ENCODE measurements around the gene KIF25. TPM values are rescaled to one million over a fixed set of nuclear protein-coding genes. Genes with fewer than 3 reads are reported as not detected.

Gene KIF25, protein sequence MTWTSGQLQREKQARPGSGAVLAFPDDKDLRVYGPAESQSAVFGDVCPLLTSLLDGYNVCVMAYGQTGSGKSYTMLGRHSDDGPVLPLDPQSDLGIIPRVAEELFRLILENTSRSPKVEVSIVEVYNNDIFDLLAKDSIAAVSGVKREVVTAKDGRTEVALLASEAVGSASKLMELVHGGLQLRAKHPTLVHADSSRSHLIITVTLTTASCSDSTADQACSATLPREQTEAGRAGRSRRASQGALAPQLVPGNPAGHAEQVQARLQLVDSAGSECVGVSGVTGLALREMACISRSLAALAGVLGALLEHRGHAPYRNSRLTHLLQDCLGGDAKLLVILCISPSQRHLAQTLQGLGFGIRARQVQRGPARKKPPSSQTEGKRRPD
- not detected for polyA plus RNA-seq (2013)

DNA sequence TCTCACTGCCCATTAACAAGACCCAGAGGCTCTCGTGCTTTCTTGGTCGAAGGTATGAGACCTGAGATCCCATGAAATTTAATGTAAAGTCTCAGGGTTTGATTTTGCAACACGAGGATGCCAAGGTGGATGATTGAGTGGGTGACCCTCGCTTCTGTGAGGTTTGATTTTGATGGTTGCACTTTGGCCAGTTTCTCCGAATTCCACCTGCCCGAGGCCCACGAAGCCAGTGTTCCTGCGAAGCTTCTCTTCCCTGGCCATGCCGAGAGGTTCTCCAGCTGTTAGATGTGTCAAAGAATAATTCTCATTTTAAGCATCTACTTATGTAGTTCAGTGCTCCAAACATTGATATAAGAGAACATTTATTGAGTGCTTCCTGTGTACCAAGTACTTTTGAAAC is at the start of gene KIF25:
TSS of gene KIF25 (plus strand) at position 30 of the 400 bp plus-strand sequence. CDS start 31,915 bp downstream, outside the sequence.
- DNase-seq: no peak
- Histone ChIP-seq H3K4me3 (ENCODE audit: control insufficient read depth in 1 of 7, extremely low read depth in 1 of 7, insufficient read depth in 4 of 7, low read depth in 2 of 7, low read length in 6 of 7) (peak within 1 kb of the TSS in 1 of 7 experiments; percentile 60), H3K27ac (ENCODE audit: insufficient read depth in 1 of 2, low read depth in 1 of 2, low read length in 2 of 2, poor library complexity in 1 of 2, severe bottlenecking in 2 of 2) (no peak within 1 kb of the TSS), H3K4me1 (ENCODE audit: control extremely low read depth in 1 of 4, control insufficient read depth in 4 of 4, insufficient read depth in 4 of 4, low read length in 3 of 4) (peaks cover 0 to 2% (median 0%) of the 10 kb centered on the region in 4 experiments), H3K27me3 (replicated peaks in 2 of 5; ENCODE audit: control insufficient read depth in 4 of 5, insufficient read depth in 5 of 5, low read length in 4 of 5) (peaks cover 0 to 3% (median 0%) of the 10 kb centered on the region in 5 experiments), H3K9me3 (ENCODE audit: control extremely low read depth in 1 of 5, control insufficient read depth in 4 of 5, insufficient read depth in 2 of 5, low read depth in 1 of 5, low read length in 4 of 5) (no peaks in the 10 kb centered on the region), H3K36me3 (ENCODE audit: control insufficient read depth in 4 of 4, insufficient read depth in 4 of 4, low read length in 3 of 4) (no peaks in the 10 kb centered on the region)
- POLR2A ChIA-PET: no interaction called here
- 88% methylated on average over 1 of the region's 9 CpGs for WGBS (ENCODE audit: insufficient coverage)
- CTCF ChIA-PET: interaction anchor here (1.6 kb wide), 1 partner anchor 10 kb away, joined by 3 read pairs; no protein-coding TSS in a partner anchor

DNA sequence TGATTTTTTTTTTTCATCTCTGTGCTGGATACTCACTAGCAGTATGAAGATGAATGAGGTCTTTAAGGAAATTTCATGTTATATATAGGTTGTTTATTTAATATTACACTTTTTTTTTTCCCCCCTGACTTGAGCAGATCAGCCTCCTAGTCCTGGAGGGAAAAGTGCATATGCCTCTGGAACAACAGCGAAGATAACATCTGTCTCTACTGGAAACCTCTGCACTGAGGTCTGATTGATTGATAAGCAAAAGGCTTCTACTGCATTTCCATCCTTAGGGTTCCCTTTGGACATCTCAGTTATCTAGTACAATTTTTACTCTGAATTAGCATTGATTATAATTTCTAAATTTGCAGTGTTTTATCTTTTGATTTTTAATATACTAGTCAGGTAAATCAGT is 49.8 kb upstream of the KIF25 start:
- Histone ChIP-seq H3K4me1 (ENCODE audit: control extremely low read depth in 1 of 4, control insufficient read depth in 4 of 4, insufficient read depth in 4 of 4, low read length in 3 of 4) (no peaks in the 10 kb centered on the region), H3K27me3 (replicated peaks in 2 of 5; ENCODE audit: control insufficient read depth in 4 of 5, insufficient read depth in 5 of 5, low read length in 4 of 5) (no peaks in the 10 kb centered on the region), H3K27ac (ENCODE audit: insufficient read depth in 1 of 2, low read depth in 1 of 2, low read length in 2 of 2, poor library complexity in 1 of 2, severe bottlenecking in 2 of 2) (no peak overlapping the region), H3K9me3 (ENCODE audit: control extremely low read depth in 1 of 5, control insufficient read depth in 4 of 5, insufficient read depth in 2 of 5, low read depth in 1 of 5, low read length in 4 of 5) (no peaks in the 10 kb centered on the region), H3K4me3 (ENCODE audit: control insufficient read depth in 1 of 7, extremely low read depth in 1 of 7, insufficient read depth in 4 of 7, low read depth in 2 of 7, low read length in 6 of 7) (no peak overlapping the region), H3K36me3 (ENCODE audit: control insufficient read depth in 4 of 4, insufficient read depth in 4 of 4, low read length in 3 of 4) (peaks cover 0 to 32% (median 2%) of the 10 kb centered on the region in 4 experiments)
- no CpG with 5 or more reads among the region's 1 CpG for WGBS (ENCODE audit: insufficient coverage)
- no peak for DNase-seq
- ChIA-PET POLR2A (no interaction called here), CTCF (interaction anchor here (0.6 kb wide), 1 partner anchor 823 kb away, joined by 3 read pairs; no protein-coding TSS in a partner anchor)

DNA sequence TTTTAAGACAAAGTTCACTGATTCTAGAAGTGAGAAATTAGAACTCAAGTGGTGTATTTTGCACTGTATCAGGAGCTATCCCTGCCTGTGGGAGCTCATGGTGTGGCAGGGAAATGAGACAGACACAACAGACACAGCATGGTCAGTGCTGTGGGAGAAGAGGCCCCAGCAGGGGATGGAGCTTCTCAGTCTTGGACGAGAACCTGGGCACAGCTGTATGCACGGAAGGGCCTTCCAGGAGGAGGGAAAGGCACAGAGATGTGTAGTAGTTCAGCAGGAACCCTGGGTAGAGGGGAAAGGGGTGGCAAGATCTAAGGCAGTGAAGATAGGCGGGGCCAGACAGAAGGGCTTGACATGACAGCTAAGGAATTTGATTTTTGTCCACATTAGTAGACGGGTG is 48.8 kb upstream of the KIF25 start:
- WGBS (ENCODE audit: insufficient coverage): 100% methylated on average over 3 of the region's 4 CpGs
- ChIA-PET POLR2A (no interaction called here), CTCF (no interaction called here)

DNA sequence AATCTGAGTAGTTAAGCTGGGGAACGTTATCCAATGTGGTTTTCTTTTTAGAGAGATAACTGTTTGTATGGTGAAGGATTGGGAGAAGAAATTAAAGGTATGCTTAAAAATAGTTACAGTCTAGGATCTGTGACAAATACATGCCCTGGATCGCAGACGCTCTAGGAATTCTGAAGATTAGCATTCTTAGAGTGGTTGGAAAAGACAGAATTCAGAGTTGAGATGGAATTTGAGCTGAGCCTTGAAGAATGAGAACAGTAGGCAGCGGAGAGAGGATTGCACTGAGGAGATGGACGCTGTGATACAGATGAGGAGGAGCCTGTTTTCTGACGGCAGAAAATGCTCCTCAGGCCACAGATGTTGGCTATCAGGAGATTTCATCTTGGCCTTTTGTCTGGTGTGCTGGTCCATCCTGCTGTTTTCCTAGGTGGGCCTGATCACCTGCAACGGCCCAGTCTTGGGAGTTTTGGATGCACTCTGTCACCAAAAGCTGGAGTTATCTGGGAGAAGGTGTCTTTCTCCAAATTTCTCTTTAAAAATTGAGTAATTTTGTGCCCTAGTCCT is 48.3 kb upstream of the KIF25 start:
- Histone ChIP-seq H3K36me3 (ENCODE audit: control insufficient read depth in 4 of 4, insufficient read depth in 4 of 4, low read length in 3 of 4) (peaks cover 0 to 30% (median 2%) of the 10 kb centered on the region in 4 experiments), H3K4me3 (ENCODE audit: control insufficient read depth in 1 of 7, extremely low read depth in 1 of 7, insufficient read depth in 4 of 7, low read depth in 2 of 7, low read length in 6 of 7) (no peak overlapping the region), H3K9me3 (ENCODE audit: control extremely low read depth in 1 of 5, control insufficient read depth in 4 of 5, insufficient read depth in 2 of 5, low read depth in 1 of 5, low read length in 4 of 5) (no peaks in the 10 kb centered on the region), H3K27me3 (replicated peaks in 2 of 5; ENCODE audit: control insufficient read depth in 4 of 5, insufficient read depth in 5 of 5, low read length in 4 of 5) (no peaks in the 10 kb centered on the region), H3K27ac (ENCODE audit: insufficient read depth in 1 of 2, low read depth in 1 of 2, low read length in 2 of 2, poor library complexity in 1 of 2, severe bottlenecking in 2 of 2) (no peak overlapping the region), H3K4me1 (ENCODE audit: control extremely low read depth in 1 of 4, control insufficient read depth in 4 of 4, insufficient read depth in 4 of 4, low read length in 3 of 4) (no peaks in the 10 kb centered on the region)
- WGBS (ENCODE audit: insufficient coverage): 99% methylated on average over 6 of the region's 7 CpGs
- ChIA-PET POLR2A (no interaction called here), CTCF (no interaction called here)
- DNase-seq: no peak

More for the DNA sequence above, 48.8 kb upstream of the KIF25 start:
- peaks cover 0 to 32% (median 2%) of the 10 kb centered on the region in 4 experiments for H3K36me3 ChIP-seq (ENCODE audit: control insufficient read depth in 4 of 4, insufficient read depth in 4 of 4, low read length in 3 of 4)
- no peaks in the 10 kb centered on the region for H3K4me1 ChIP-seq (ENCODE audit: control extremely low read depth in 1 of 4, control insufficient read depth in 4 of 4, insufficient read depth in 4 of 4, low read length in 3 of 4)
- no peaks in the 10 kb centered on the region for H3K9me3 ChIP-seq (ENCODE audit: control extremely low read depth in 1 of 5, control insufficient read depth in 4 of 5, insufficient read depth in 2 of 5, low read depth in 1 of 5, low read length in 4 of 5)
- no peaks in the 10 kb centered on the region for H3K27me3 ChIP-seq (replicated peaks in 2 of 5; ENCODE audit: control insufficient read depth in 4 of 5, insufficient read depth in 5 of 5, low read length in 4 of 5)
- no peak overlapping the region for H3K27ac ChIP-seq (ENCODE audit: insufficient read depth in 1 of 2, low read depth in 1 of 2, low read length in 2 of 2, poor library complexity in 1 of 2, severe bottlenecking in 2 of 2)
- no peak overlapping the region for H3K4me3 ChIP-seq (ENCODE audit: control insufficient read depth in 1 of 7, extremely low read depth in 1 of 7, insufficient read depth in 4 of 7, low read depth in 2 of 7, low read length in 6 of 7)
- DNase-seq: no peak

DNA sequence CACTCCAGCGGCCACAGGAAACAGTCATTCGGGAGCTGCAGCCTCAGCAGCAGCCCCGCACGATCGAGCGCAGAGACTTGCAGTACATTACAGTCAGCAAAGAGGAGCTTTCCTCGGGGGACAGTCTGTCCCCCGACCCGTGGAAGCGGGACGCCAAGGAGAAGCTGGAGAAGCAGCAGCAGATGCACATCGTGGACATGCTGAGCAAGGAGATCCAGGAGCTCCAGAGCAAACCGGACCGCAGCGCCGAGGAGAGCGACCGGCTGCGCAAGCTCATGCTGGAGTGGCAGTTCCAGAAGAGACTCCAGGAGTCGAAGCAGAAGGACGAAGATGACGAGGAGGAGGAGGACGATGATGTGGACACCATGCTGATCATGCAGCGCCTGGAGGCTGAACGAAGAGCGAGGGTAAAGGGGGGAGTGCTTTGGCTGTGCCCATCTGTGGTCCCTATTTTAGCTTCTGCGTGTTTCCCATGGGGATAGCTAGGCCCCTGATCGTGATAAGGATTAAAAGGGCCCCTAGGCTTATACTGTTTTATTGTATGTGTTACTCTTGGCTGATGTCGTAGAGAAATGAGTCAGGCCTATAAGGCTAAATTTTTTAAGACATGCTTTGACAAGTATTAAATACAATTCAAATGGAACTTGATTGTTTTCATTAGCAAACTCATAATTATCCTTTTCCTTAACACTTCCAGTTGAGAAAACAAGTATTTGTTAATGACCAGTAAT is 45.5 kb upstream of the KIF25 start:
- Histone ChIP-seq H3K4me3 (ENCODE audit: control insufficient read depth in 1 of 7, extremely low read depth in 1 of 7, insufficient read depth in 4 of 7, low read depth in 2 of 7, low read length in 6 of 7) (no peak overlapping the region), H3K4me1 (ENCODE audit: control extremely low read depth in 1 of 4, control insufficient read depth in 4 of 4, insufficient read depth in 4 of 4, low read length in 3 of 4) (no peaks in the 10 kb centered on the region), H3K27me3 (replicated peaks in 2 of 5; ENCODE audit: control insufficient read depth in 4 of 5, insufficient read depth in 5 of 5, low read length in 4 of 5) (no peaks in the 10 kb centered on the region), H3K9me3 (ENCODE audit: control extremely low read depth in 1 of 5, control insufficient read depth in 4 of 5, insufficient read depth in 2 of 5, low read depth in 1 of 5, low read length in 4 of 5) (no peaks in the 10 kb centered on the region), H3K36me3 (ENCODE audit: control insufficient read depth in 4 of 4, insufficient read depth in 4 of 4, low read length in 3 of 4) (peaks cover 0 to 22% (median 2%) of the 10 kb centered on the region in 4 experiments), H3K27ac (ENCODE audit: insufficient read depth in 1 of 2, low read depth in 1 of 2, low read length in 2 of 2, poor library complexity in 1 of 2, severe bottlenecking in 2 of 2) (no peak overlapping the region)
- CTCF ChIA-PET: no interaction called here
- 96% methylated on average over 27 of the region's 29 CpGs for WGBS (ENCODE audit: insufficient coverage)
- no peak for DNase-seq
- POLR2A ChIA-PET: no interaction called here

DNA sequence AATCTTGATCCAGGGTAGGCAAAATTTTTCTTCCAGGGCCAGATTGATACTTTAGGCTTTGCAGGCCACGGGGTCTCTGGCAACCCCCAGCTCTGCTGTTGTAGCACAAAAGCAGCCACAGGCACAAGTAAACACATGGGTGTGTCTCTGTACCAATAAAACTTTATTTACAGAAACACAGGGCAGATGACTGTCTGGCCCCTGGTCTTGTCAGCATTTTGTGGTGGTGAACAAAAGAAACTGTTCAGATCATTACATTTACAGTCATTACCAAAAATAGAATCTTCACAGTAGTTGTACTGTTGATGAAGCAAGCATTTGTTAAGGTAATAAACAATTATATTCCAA is 45.0 kb upstream of the KIF25 start:
- ChIA-PET CTCF (interaction anchor here (1.1 kb wide), 1 partner anchor 15 kb away, joined by 4 read pairs; no protein-coding TSS in a partner anchor), POLR2A (no interaction called here)
- peaks cover 0 to 22% (median 2%) of the 10 kb centered on the region in 4 experiments for H3K36me3 ChIP-seq (ENCODE audit: control insufficient read depth in 4 of 4, insufficient read depth in 4 of 4, low read length in 3 of 4)
- no peaks in the 10 kb centered on the region for H3K4me1 ChIP-seq (ENCODE audit: control extremely low read depth in 1 of 4, control insufficient read depth in 4 of 4, insufficient read depth in 4 of 4, low read length in 3 of 4)
- DNase-seq: no peak
- H3K27ac ChIP-seq (ENCODE audit: insufficient read depth in 1 of 2, low read depth in 1 of 2, low read length in 2 of 2, poor library complexity in 1 of 2, severe bottlenecking in 2 of 2): no peak overlapping the region
- WGBS (ENCODE audit: insufficient coverage): 100% methylated on average over 1 of the region's 1 CpG
- H3K27me3 ChIP-seq (replicated peaks in 2 of 5; ENCODE audit: control insufficient read depth in 4 of 5, insufficient read depth in 5 of 5, low read length in 4 of 5): no peaks in the 10 kb centered on the region
- H3K4me3 ChIP-seq (ENCODE audit: control insufficient read depth in 1 of 7, extremely low read depth in 1 of 7, insufficient read depth in 4 of 7, low read depth in 2 of 7, low read length in 6 of 7): no peak overlapping the region
- H3K9me3 ChIP-seq (ENCODE audit: control extremely low read depth in 1 of 5, control insufficient read depth in 4 of 5, insufficient read depth in 2 of 5, low read depth in 1 of 5, low read length in 4 of 5): no peaks in the 10 kb centered on the region
